Measurements from ENCODE around the gene MYMK. TPM values are rescaled to one million over a fixed set of nuclear protein-coding genes. Genes with fewer than 3 reads are reported as not detected.
A peak's percentile ranks its signal among the peaks of the same experiment; 100 is the strongest.

Gene MYMK
- total RNA-seq, 2 donors from 2014 or later = not detected

- Histone ChIP-seq H3K36me3 (ENCODE audit: control insufficient read depth, insufficient read depth, low read length) (peaks cover 6% of the 10 kb centered on the region), H3K9me3 (ENCODE audit: control insufficient read depth, low read length) (no peaks in the 10 kb centered on the region), H3K9ac (ENCODE audit: extremely low read depth, low read length, poor library complexity, severe bottlenecking) (no peak overlapping the region), H3K4me1 (ENCODE audit: control insufficient read depth, insufficient read depth, low read length) (peaks cover 9% of the 10 kb centered on the region), H3K27me3 (ENCODE audit: control insufficient read depth, insufficient read depth, low read length, poor library complexity, severe bottlenecking) (no peaks in the 10 kb centered on the region), H3K4me3 (ENCODE audit: low read length) (no peak overlapping the region), H3K27ac (ENCODE audit: low read depth, low read length) (no peak overlapping the region)
- DNase-seq = no peak
- H3K9me3 Mint-ChIP-seq = no peaks in the 10 kb centered on the region
- no peaks in the 10 kb centered on the region for H3K27me3 Mint-ChIP-seq (ENCODE audit: insufficient read depth)
- no peak for TF ChIP-seq CTCF (conservative IDR thresholded peaks at IDR 0.05)
- peaks cover 3% of the 10 kb centered on the region for H3K4me1 Mint-ChIP-seq
- no peak overlapping the region for H3K27ac Mint-ChIP-seq
- no peak overlapping the region for H3K4me3 Mint-ChIP-seq
- WGBS, 2 experiments (ENCODE audit: insufficient coverage in 1 of 2, insufficient read length in 1 of 2) = 83 to 92% methylated on average over 17 to 20 of the region's 20 CpGs
- peaks cover 10% of the 10 kb centered on the region for H3K36me3 Mint-ChIP-seq (ENCODE audit: low read depth)
These were observed 51.0 kb downstream of the MYMK start for GRCh38 chr9:133473743-133474142.

GRCh38 chr9:133472753-133473378 lies 51.9 kb downstream of the MYMK start:
- no peak for TF ChIP-seq CTCF (conservative IDR thresholded peaks at IDR 0.05)
- Histone ChIP-seq H3K36me3 (ENCODE audit: control insufficient read depth, insufficient read depth, low read length) (peaks cover 6% of the 10 kb centered on the region), H3K9ac (ENCODE audit: extremely low read depth, low read length, poor library complexity, severe bottlenecking) (no peak overlapping the region), H3K27me3 (ENCODE audit: control insufficient read depth, insufficient read depth, low read length, poor library complexity, severe bottlenecking) (no peaks in the 10 kb centered on the region), H3K9me3 (ENCODE audit: control insufficient read depth, low read length) (no peaks in the 10 kb centered on the region), H3K27ac (ENCODE audit: low read depth, low read length) (no peak overlapping the region), H3K4me3 (ENCODE audit: low read length) (no peak overlapping the region), H3K4me1 (ENCODE audit: control insufficient read depth, insufficient read depth, low read length) (peaks cover 2% of the 10 kb centered on the region)
- 94 to 95% methylated on average over 12 to 19 of the region's 19 CpGs for WGBS, 2 experiments (ENCODE audit: insufficient coverage in 1 of 2, insufficient read length in 1 of 2)
- H3K4me3 Mint-ChIP-seq = no peak overlapping the region
- peak overlapping the region; percentile 44 for H3K27ac Mint-ChIP-seq
- peaks cover 3% of the 10 kb centered on the region for H3K4me1 Mint-ChIP-seq
- no peaks in the 10 kb centered on the region for H3K27me3 Mint-ChIP-seq (ENCODE audit: insufficient read depth)
- DNase-seq = no peak
- H3K36me3 Mint-ChIP-seq (ENCODE audit: low read depth) = peaks cover 10% of the 10 kb centered on the region
- no peaks in the 10 kb centered on the region for H3K9me3 Mint-ChIP-seq

GRCh38 chr9:133472277-133472645 lies 52.5 kb downstream of the MYMK start:
- H3K4me3 ChIP-seq (ENCODE audit: low read length) = no peak overlapping the region
- H3K4me1 ChIP-seq (ENCODE audit: control insufficient read depth, insufficient read depth, low read length) = no peaks in the 10 kb centered on the region
- Mint-ChIP-seq H3K4me3 (no peak overlapping the region), H3K4me1 (no peaks in the 10 kb centered on the region), H3K27me3 (ENCODE audit: insufficient read depth) (no peaks in the 10 kb centered on the region), H3K27ac (no peak overlapping the region), H3K9me3 (no peaks in the 10 kb centered on the region), H3K36me3 (ENCODE audit: low read depth) (peaks cover 10% of the 10 kb centered on the region)
- H3K9me3 ChIP-seq (ENCODE audit: control insufficient read depth, low read length) = no peaks in the 10 kb centered on the region
- peaks cover 6% of the 10 kb centered on the region for H3K36me3 ChIP-seq (ENCODE audit: control insufficient read depth, insufficient read depth, low read length)
- no peaks in the 10 kb centered on the region for H3K27me3 ChIP-seq (ENCODE audit: control insufficient read depth, insufficient read depth, low read length, poor library complexity, severe bottlenecking)
- DNase-seq = no peak
- 93 to 100% methylated on average over 4 to 11 of the region's 11 CpGs for WGBS, 2 experiments (ENCODE audit: insufficient coverage in 1 of 2, insufficient read length in 1 of 2)
- TF ChIP-seq CTCF (conservative IDR thresholded peaks at IDR 0.05) = no peak
- H3K9ac ChIP-seq (ENCODE audit: extremely low read depth, low read length, poor library complexity, severe bottlenecking) = no peak overlapping the region
- no peak overlapping the region for H3K27ac ChIP-seq (ENCODE audit: low read depth, low read length)
